ENCODE results near the gene EDDM3A.
"Not testable (repeated sequence)": the region's sequence is repeated elsewhere in the genome, so short reads cannot be mapped to it uniquely, and the experiment has no call there.

The EDDM3A gene

GRCh38 chr14:20745571-20746358 is at the start of gene EDDM3A:
Gene EDDM3A, plus strand, starts transcription at chr14:20745887. Its CDS starts 1,694 bp downstream, at chr14:20747581.
- DNase-seq (ENCODE audit: low read depth in 2 of 2): no peak

GRCh38 chr14:20696764-20697163 is 48.9 kb upstream of the EDDM3A start:
- DNase-seq (ENCODE audit: low read depth in 2 of 2): no peak

GRCh38 chr14:20697273-20698017 is 48.2 kb upstream of the EDDM3A start:
- peak; percentile 40 to 42 for DNase-seq (ENCODE audit: low read depth in 2 of 2)

GRCh38 chr14:20698018-20698329 is 47.7 kb upstream of the EDDM3A start:
- DNase-seq (ENCODE audit: low read depth in 2 of 2): no peak

- DNase-seq (ENCODE audit: low read depth in 2 of 2): no peak
These were observed 46.8 kb upstream of the EDDM3A start for GRCh38 chr14:20698934-20699333.

GRCh38 chr14:20699931-20700330 is 45.8 kb upstream of the EDDM3A start:
- DNase-seq (ENCODE audit: low read depth in 2 of 2): no peak

- not testable (repeated sequence) for DNase-seq (ENCODE audit: low read depth in 2 of 2)
These were observed 44.7 kb upstream of the EDDM3A start for GRCh38 chr14:20700965-20701364.

- no peak for DNase-seq (ENCODE audit: low read depth in 2 of 2)
These were observed 38.9 kb upstream of the EDDM3A start for GRCh38 chr14:20706657-20707355.

GRCh38 chr14:20707622-20708021 is 38.1 kb upstream of the EDDM3A start:
- no peak for DNase-seq (ENCODE audit: low read depth in 2 of 2)

- DNase-seq (ENCODE audit: low read depth in 2 of 2): no peak
These were observed 34.4 kb upstream of the EDDM3A start for GRCh38 chr14:20711261-20711660.

GRCh38 chr14:20711685-20712084 is 34.0 kb upstream of the EDDM3A start:
- no peak for DNase-seq (ENCODE audit: low read depth in 2 of 2)

- no peak for DNase-seq (ENCODE audit: low read depth in 2 of 2)
These were observed 32.8 kb upstream of the EDDM3A start for GRCh38 chr14:20712904-20713303.

GRCh38 chr14:20714593-20715250 is 31.0 kb upstream of the EDDM3A start:
- DNase-seq (ENCODE audit: low read depth in 2 of 2): no peak

- DNase-seq (ENCODE audit: low read depth in 2 of 2): no peak
These were observed 25.9 kb upstream of the EDDM3A start for GRCh38 chr14:20719777-20720176.

- no peak for DNase-seq (ENCODE audit: low read depth in 2 of 2)
These were observed 24.9 kb upstream of the EDDM3A start for GRCh38 chr14:20720741-20721140.

- no peak for DNase-seq (ENCODE audit: low read depth in 2 of 2)
These were observed 23.7 kb upstream of the EDDM3A start for GRCh38 chr14:20722016-20722415.

GRCh38 chr14:20723488-20723887 is 22.2 kb upstream of the EDDM3A start:
- no peak for DNase-seq (ENCODE audit: low read depth in 2 of 2)

GRCh38 chr14:20726121-20726520 is 19.6 kb upstream of the EDDM3A start:
- not testable (repeated sequence) for DNase-seq (ENCODE audit: low read depth in 2 of 2)

GRCh38 chr14:20726531-20726930 is 19.2 kb upstream of the EDDM3A start:
- no peak for DNase-seq (ENCODE audit: low read depth in 2 of 2)

- no peak for DNase-seq (ENCODE audit: low read depth in 2 of 2)
These were observed 14.8 kb upstream of the EDDM3A start for GRCh38 chr14:20730891-20731290.

GRCh38 chr14:20732477-20732876 is 13.2 kb upstream of the EDDM3A start:
- no peak for DNase-seq (ENCODE audit: low read depth in 2 of 2)

- DNase-seq (ENCODE audit: low read depth in 2 of 2): no peak
These were observed 12.6 kb upstream of the EDDM3A start for GRCh38 chr14:20732979-20733635.
